ENCODE data around the gene BPIFB2. TPM values are rescaled to one million over a fixed set of nuclear protein-coding genes. Genes with fewer than 3 reads are reported as not detected.

The BPIFB2 gene
- total RNA-seq, 1 experiment from 2014 or later = 0.15 TPM

DNA sequence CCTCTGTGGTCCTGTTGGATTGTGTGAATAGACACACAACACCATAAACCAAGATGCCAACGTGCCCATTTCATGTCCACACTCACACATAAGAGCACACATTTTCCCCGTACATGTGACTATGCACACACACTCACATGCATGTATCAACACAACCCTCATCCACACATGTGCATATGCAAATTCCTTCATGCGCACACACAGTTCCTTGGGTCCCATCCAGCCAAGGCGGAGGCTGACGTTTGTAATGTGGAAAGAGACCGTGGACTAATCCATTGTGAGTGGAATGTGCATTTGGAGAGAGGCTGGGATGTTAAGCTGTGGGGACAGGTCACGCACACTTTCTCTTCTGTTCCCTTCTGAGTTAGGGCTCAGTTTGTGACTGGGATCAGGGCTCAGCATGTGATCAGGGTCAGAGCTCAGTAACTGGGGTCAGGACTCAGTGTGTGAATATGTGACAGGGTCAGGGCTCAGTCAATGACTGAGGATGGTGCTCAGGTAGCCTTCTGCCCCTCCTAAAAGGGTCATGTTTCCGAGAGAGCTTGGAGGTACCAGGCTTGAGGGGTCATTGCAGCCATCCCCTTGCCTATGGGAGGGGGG, 628 bp upstream of the BPIFB2 start:
- intact Hi-C loops (cut with micrococcal nuclease) = no loop called here
- ChIA-PET CTCF (no interaction called here), POLR2A (no interaction called here), RAD21 (ENCODE audit: low non-redundant PET in 1 of 2, low total read pairs in 2 of 2, uncharacterized antibody in 2 of 2, unreplicated experiment in 2 of 2) (no interaction called here)
- Histone ChIP-seq H4K20me1 (ENCODE audit: insufficient read depth) (no peaks in the 10 kb centered on the region), H3K4me2 (ENCODE audit: low read length) (no peak overlapping the region), H3K27me3 (ENCODE audit: insufficient read depth, low read length) (no peaks in the 10 kb centered on the region; the same call in 1 of the 2 replicates), H3K4me3 (replicated peaks in 1 of 2; ENCODE audit: low read depth in 1 of 2, low read length in 2 of 2) (no peak overlapping the region), H3K79me2 (ENCODE audit: insufficient read depth, low read length) (no peaks in the 10 kb centered on the region), H3K27ac (ENCODE audit: low read depth, low read length) (no peak overlapping the region), H3K9me2 (ENCODE audit: insufficient read depth) (no peaks in the 10 kb centered on the region), H2AFZ (ENCODE audit: low read depth, low read length, poor library complexity, severe bottlenecking) (no peak overlapping the region), H3K9me3 (ENCODE audit: control insufficient read depth in 1 of 2, insufficient read depth in 1 of 2, low read depth in 1 of 2, low read length in 2 of 2) (no peaks in the 10 kb centered on the region), H3K36me3 (ENCODE audit: control insufficient read depth in 1 of 2, insufficient read depth in 2 of 2, low read length in 2 of 2) (no peaks in the 10 kb centered on the region), H3K4me1 (ENCODE audit: control insufficient read depth in 1 of 2, insufficient read depth in 2 of 2, low read length in 2 of 2) (no peaks in the 10 kb centered on the region), H3K9ac (ENCODE audit: low read length) (no peak overlapping the region)
- ATAC-seq = no peak
- BruUV-seq (replicated peaks) = no TSS peak
- DNase-seq (ENCODE audit: low read depth, low spot score) = no peak
- no peak for TF ChIP-seq ZNF274 (IDR thresholded peaks at IDR 0.05; ENCODE audit: low read depth, low read length)
- TF ChIP-seq EZH2phosphoT487 (IDR thresholded peaks at IDR 0.05; ENCODE audit: borderline replicate concordance) = no peak
- no peak for TF ChIP-seq ATF3 (IDR thresholded peaks at IDR 0.05)
- no peak for TF ChIP-seq RAD21 (IDR thresholded peaks at IDR 0.05; ENCODE audit: low read depth)
- TF ChIP-seq SIN3A (IDR thresholded peaks at IDR 0.05; ENCODE audit: low read depth) = no peak
- no peak for TF ChIP-seq YY1 (IDR thresholded peaks at IDR 0.05; ENCODE audit: extremely low read depth, insufficient replicate concordance, low read depth, low read length)
- TF ChIP-seq SP1 (IDR thresholded peaks at IDR 0.05; ENCODE audit: low read depth) = no peak
- no peak for TF ChIP-seq CEBPB (IDR thresholded peaks at IDR 0.05; ENCODE audit: low read depth)
- no peak for TF ChIP-seq EGR1 (IDR thresholded peaks at IDR 0.05; ENCODE audit: low read depth)
- TF ChIP-seq TCF7L2 (IDR thresholded peaks at IDR 0.05; ENCODE audit: borderline replicate concordance, extremely low read depth, insufficient read depth, insufficient read length) = no peak
- no peak for TF ChIP-seq SRF (IDR thresholded peaks at IDR 0.05; ENCODE audit: low read depth)
- TF ChIP-seq POLR2AphosphoS5 (IDR thresholded peaks at IDR 0.05; ENCODE audit: low read depth, low read length) = no peak

Measured in HCT116 (cell line).